Prostate gland (tissue), 2 donors: ENCODE results near the gene TBC1D30. TPM values are rescaled to one million over a fixed set of nuclear protein-coding genes. Genes with fewer than 3 reads are reported as not detected.

ENCODE experiments used
- DNase-seq: peaks from one replicate; pipeline ENCODE4 v3.0.0-alpha.2; 2019; ENCODE audit warnings: low spot score
- H3K27ac ChIP-seq, 2 donors: fragments of 200-600 bp; sonication (generic); 2 replicates each; pipeline ENCODE4 v1.5.1; 2017 to 2019
- H3K27me3 ChIP-seq: fragments of 200-600 bp; sonication (generic); replicated peaks from 2 replicates; pipeline ENCODE4 v1.5.1; 2019; ENCODE audit not compliant: insufficient read depth
- H3K36me3 ChIP-seq, 2 donors: fragments of 200-600 bp; sonication (generic); 1 replicate in 1 of 2; 2 replicates in 1 of 2; pipeline versions ENCODE4 v1.5.1 to v1.8.1; 2017 to 2019
- H3K4me1 ChIP-seq: fragments of 200-600 bp; sonication (generic); replicated peaks from 2 replicates; pipeline ENCODE4 v1.5.1; 2019
- H3K4me3 ChIP-seq, 2 donors: fragments of 200-600 bp; sonication (generic); 2 replicates each; pipeline ENCODE4 v1.5.1; 2017 to 2019
- H3K9me3 ChIP-seq: fragments of 200-600 bp; sonication (generic); 2 replicates; pipeline ENCODE4 v1.5.1; 2017
- POLR2A ChIP-seq: fragments of 450-650 bp; IDR thresholded peaks from one replicate; pipeline ENCODE4 v1.6.1; 2016; ENCODE audit warnings: antibody characterized with exemption, mild to moderate bottlenecking
- POLR2AphosphoS5 ChIP-seq: sonication (generic); formaldehyde crosslinking; IDR thresholded peaks from one replicate; pipeline ENCODE4 v1.6.1; 2017; ENCODE audit warnings: antibody characterized with exemption
- WGBS: methylation state at CpG from one replicate; pipeline ENCODE4 v1.1.5; 2018; 5-methylcytosine and 5-hydroxymethylcytosine counted together
- intact Hi-C: fragments of 100-400 bp; cut with DNase I; formaldehyde crosslinking; loops from one replicate; pipeline ENCODE4 v1.14.2; 2022
- total RNA-seq, 2 donors: library from RNA; depleted of rRNA; stranded (reverse); fragments of >200 nt; gene quantifications; one replicate each; pipeline ENCODE4 v1.1.0, GENCODE V29; 2016
- TF ChIP-seq, protein P1 (sequence below), 4 experiments: fragments of 200-600 bp in 2 of 4; fragments of 450-650 bp in 2 of 4; sonication (generic) in 2 of 4; IDR thresholded peaks; 1 replicate in 3 of 4; 2 replicates in 1 of 4; pipeline ENCODE4 v1.5.1; 2016 to 2019; ENCODE audit warnings: antibody characterized with exemption in 4 of 4, mild to moderate bottlenecking in 2 of 4, moderate library complexity in 2 of 4

TBC1D30 gene
- total RNA-seq, 2 donors from 2014 or later = 17.2 to 19.2 TPM

DNA sequence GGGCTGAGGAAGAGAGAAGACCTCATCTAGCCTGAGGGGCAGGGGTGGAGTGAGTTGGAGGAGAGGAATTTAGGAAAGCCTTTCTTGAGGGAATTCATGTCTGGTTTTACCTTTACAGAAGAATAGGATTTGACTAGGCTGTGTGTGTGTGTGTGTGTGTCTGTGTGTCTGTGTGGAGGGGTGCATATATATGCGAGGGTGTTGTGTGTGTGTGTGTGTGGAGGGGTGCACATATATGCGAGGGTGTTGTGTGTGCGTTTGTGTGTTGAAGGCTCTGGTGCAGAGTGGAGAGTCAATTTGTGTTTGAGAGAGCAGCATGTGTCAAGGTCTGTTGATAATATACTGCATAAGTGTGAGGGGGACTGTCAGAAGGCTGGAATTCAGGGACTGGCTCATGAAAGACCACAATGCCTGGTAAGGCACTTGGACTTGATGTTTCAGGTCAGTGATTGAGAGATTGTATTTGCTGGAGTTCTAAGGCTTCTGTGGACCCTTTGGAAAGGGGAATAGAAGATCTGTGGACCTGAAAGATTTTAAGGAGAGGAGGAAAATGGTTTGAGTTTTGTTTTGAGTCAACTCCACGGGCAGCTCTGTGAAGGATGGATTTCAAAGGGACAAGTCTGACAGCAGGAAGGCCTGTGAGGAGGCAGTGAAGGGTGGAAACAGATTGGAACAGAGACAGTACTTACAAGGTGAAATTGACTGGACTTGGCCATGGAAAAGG, 34.6 kb downstream of the TBC1D30 start:
- TF ChIP-seq POLR2A = no peak
- TF ChIP-seq, protein P1, sequence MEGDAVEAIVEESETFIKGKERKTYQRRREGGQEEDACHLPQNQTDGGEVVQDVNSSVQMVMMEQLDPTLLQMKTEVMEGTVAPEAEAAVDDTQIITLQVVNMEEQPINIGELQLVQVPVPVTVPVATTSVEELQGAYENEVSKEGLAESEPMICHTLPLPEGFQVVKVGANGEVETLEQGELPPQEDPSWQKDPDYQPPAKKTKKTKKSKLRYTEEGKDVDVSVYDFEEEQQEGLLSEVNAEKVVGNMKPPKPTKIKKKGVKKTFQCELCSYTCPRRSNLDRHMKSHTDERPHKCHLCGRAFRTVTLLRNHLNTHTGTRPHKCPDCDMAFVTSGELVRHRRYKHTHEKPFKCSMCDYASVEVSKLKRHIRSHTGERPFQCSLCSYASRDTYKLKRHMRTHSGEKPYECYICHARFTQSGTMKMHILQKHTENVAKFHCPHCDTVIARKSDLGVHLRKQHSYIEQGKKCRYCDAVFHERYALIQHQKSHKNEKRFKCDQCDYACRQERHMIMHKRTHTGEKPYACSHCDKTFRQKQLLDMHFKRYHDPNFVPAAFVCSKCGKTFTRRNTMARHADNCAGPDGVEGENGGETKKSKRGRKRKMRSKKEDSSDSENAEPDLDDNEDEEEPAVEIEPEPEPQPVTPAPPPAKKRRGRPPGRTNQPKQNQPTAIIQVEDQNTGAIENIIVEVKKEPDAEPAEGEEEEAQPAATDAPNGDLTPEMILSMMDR (IDR thresholded peaks at IDR 0.05) = no peak
- no peak for TF ChIP-seq POLR2AphosphoS5
- no peaks in the 10 kb centered on the region for H3K4me1 ChIP-seq
- H3K9me3 ChIP-seq = no peaks in the 10 kb centered on the region
- WGBS = 89% methylated on average over 4 of the region's 4 CpGs
- intact Hi-C loops = no loop called here
- DNase-seq = no peak
- no peaks in the 10 kb centered on the region for H3K36me3 ChIP-seq
- no peak overlapping the region for H3K27ac ChIP-seq
- no peak overlapping the region for H3K4me3 ChIP-seq
- H3K27me3 ChIP-seq = no peaks in the 10 kb centered on the region

DNA sequence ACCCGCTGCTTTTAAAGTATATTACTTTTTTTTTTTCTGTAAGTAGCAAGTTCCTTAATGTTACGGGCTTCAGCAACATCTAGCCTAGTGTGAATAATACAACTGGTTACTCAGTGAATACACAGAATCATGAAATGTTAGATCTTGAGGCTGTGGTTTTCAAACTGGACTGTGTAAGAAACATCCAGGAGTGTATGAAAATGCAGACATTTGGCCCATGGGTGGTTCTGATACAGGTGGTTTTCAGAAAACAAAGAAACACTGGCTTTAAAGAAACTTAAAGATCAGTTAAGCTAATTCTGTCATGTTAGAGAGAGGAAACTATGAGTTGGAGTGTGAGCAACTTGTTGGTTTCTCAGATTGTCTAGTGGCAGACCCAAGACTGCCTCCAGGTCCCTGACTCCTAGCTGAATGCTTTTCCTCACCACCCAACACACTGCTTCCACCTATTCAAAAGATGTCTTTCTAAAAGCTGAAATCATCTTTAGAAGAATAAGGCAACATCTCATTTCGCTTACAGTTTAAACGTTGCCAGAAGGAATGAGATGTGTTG, 36.1 kb downstream of the TBC1D30 start:
- no peak overlapping the region for H3K4me3 ChIP-seq
- 97% methylated on average over 4 of the region's 4 CpGs for WGBS
- no peaks in the 10 kb centered on the region for H3K9me3 ChIP-seq
- no peak for TF ChIP-seq POLR2A
- TF ChIP-seq, protein P1 (IDR thresholded peaks at IDR 0.05) = no peak
- TF ChIP-seq POLR2AphosphoS5 = no peak
- intact Hi-C loops = no loop called here
- H3K4me1 ChIP-seq = no peaks in the 10 kb centered on the region
- H3K27me3 ChIP-seq = no peaks in the 10 kb centered on the region
- no peak for DNase-seq
- no peak overlapping the region for H3K27ac ChIP-seq
- no peaks in the 10 kb centered on the region for H3K36me3 ChIP-seq

- Histone ChIP-seq H3K36me3 (no peaks in the 10 kb centered on the region), H3K27me3 (no peaks in the 10 kb centered on the region), H3K4me3 (no peak overlapping the region), H3K4me1 (no peaks in the 10 kb centered on the region), H3K27ac (no peak overlapping the region), H3K9me3 (no peaks in the 10 kb centered on the region)
- intact Hi-C loops = no loop called here
- DNase-seq = no peak
- TF ChIP-seq, protein P1 (IDR thresholded peaks at IDR 0.05) = no peak
- no peak for TF ChIP-seq POLR2AphosphoS5
- TF ChIP-seq POLR2A = no peak
- 18% methylated on average over 5 of the region's 5 CpGs for WGBS
These were observed 39.9 kb downstream of the TBC1D30 start for GRCh38 chr12:64864319-64864718.

GRCh38 chr12:64875186-64875585, 50.7 kb downstream of the TBC1D30 start:
- H3K36me3 ChIP-seq = no peaks in the 10 kb centered on the region
- peaks cover 4% of the 10 kb centered on the region for H3K4me1 ChIP-seq
- no peaks in the 10 kb centered on the region for H3K9me3 ChIP-seq
- no peak for TF ChIP-seq POLR2A
- no peak for TF ChIP-seq POLR2AphosphoS5
- TF ChIP-seq, protein P1 (IDR thresholded peaks at IDR 0.05) = no peak
- DNase-seq = no peak
- no peak overlapping the region for H3K27ac ChIP-seq
- no peak overlapping the region for H3K4me3 ChIP-seq
- intact Hi-C loops = no loop called here
- no peaks in the 10 kb centered on the region for H3K27me3 ChIP-seq
- WGBS = 96% methylated on average over 17 of the region's 17 CpGs
